GM12892 (cell line): ENCODE measurements around the gene EEF1G.

Source experiments
- POLR2AphosphoS5 ChIP-seq: IDR thresholded peaks from 2 replicates; pipeline ENCODE4 v1.6.1; 2011; ENCODE audit warnings: low read depth, low read length, control low read depth
- TAF1 ChIP-seq: IDR thresholded peaks from 2 replicates; pipeline ENCODE4 v1.6.1; 2011; ENCODE audit warnings: low read depth, mild to moderate bottlenecking, control low read depth, low read length, borderline replicate concordance

DNA sequence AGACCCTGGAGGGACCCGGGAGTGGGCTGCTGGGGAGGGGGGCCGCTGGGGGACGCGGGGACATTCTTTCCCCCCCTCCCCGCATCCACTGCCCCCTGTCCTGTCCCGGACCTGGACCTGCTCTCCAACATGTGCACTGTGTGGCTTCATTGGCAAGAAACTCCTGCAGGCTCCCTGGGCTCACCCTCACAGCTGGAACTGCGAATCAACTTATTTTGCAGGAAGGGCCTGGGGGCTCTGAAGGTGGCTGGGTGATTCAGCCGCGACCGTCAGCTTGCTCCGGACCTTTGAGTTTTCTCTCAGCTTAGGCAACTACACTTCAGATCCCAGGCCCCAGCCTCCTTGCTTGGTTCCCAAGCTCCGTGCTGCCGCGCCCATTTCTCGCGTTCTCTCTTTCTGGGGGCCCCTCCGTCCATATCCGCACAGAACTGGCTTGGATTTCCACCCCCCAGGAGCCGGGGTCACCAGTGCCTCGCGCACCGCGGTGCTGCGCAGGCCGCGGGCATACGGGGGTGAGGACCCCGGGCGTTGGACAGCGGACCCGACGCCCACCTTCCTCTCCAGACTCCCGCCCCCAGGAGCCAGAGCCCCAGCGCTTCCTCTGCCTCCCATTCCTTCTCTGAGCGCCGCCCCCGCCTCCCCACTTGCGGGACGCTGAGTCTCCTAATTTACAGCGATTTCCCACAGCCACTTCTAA is 26.6 kb downstream of the EEF1G start:
- no peak for TF ChIP-seq TAF1
- no peak for TF ChIP-seq POLR2AphosphoS5
